HepG2 (cell line): ENCODE data around the gene PXK.

Source experiments
- IRX3 ChIP-seq: sonication (generic); formaldehyde crosslinking; IDR thresholded peaks from 2 replicates; pipeline ENCODE4 v1.8.1; 2023; ENCODE audit warnings: mild to moderate bottlenecking, low read depth, missing genetic modification reagents, borderline replicate concordance
- MAFF ChIP-seq: IDR thresholded peaks from 2 replicates; pipeline ENCODE4 v1.6.1; 2011; ENCODE audit warnings: low read depth, low read length, improper control_type of control experiment
- POLR2A ChIP-seq, 2 experiments: IDR thresholded peaks; 2 replicates each; pipeline ENCODE4 v1.6.1; 2011; ENCODE audit warnings: low read depth in 2 of 2, low read length in 2 of 2, mild to moderate bottlenecking in 1 of 2, moderate library complexity in 1 of 2; ENCODE audit not compliant: insufficient read depth in 1 of 2
- POLR2AphosphoS5 ChIP-seq: IDR thresholded peaks from 2 replicates; pipeline ENCODE4 v1.6.1; 2012; ENCODE audit warnings: low read depth, low read length
- RAD21 ChIP-seq: fragments of 450-650 bp; formaldehyde crosslinking; IDR thresholded peaks from 2 replicates; pipeline ENCODE4 v1.5.0; 2020; ENCODE audit warnings: mild to moderate bottlenecking
- SMC3 ChIP-seq: IDR thresholded peaks from 2 replicates; pipeline ENCODE4 v1.6.1; 2011; ENCODE audit warnings: low read length, improper control_type of control experiment
- SNRNP70 ChIP-seq: fragments of 200-400 bp; formaldehyde crosslinking; IDR thresholded peaks from 2 replicates; pipeline ENCODE4 v1.6.1; 2017; ENCODE audit warnings: mild to moderate bottlenecking, low read depth, low read length, moderate library complexity
- USF2 ChIP-seq, 2 experiments: sonication (generic) in 1 of 2; formaldehyde crosslinking in 1 of 2; IDR thresholded peaks; 2 replicates each; pipeline versions ENCODE4 v1.5.1 to v1.6.1; 2011 to 2020; ENCODE audit warnings: borderline replicate concordance in 1 of 2, low read depth in 1 of 2, low read length in 1 of 2, mild to moderate bottlenecking in 1 of 2, missing genetic modification reagents in 1 of 2, moderate library complexity in 1 of 2
- ZBTB21 ChIP-seq: sonication (generic); formaldehyde crosslinking; IDR thresholded peaks from 2 replicates; pipeline ENCODE4 v1.4.0; 2020; ENCODE audit warnings: missing genetic modification reagents
- ZBTB49 ChIP-seq: sonication (generic); formaldehyde crosslinking; IDR thresholded peaks from 2 replicates; pipeline ENCODE4 v1.4.0; 2020; ENCODE audit warnings: missing genetic modification reagents, borderline replicate concordance
- TF ChIP-seq, protein P1 (sequence below): sonication (generic); formaldehyde crosslinking; IDR thresholded peaks from 2 replicates; pipeline ENCODE4 v1.8.0; 2022; ENCODE audit warnings: mild to moderate bottlenecking, missing genetic modification reagents
- TF ChIP-seq, protein P2 (sequence below): sonication (generic); formaldehyde crosslinking; IDR thresholded peaks from 2 replicates; pipeline ENCODE4 v1.5.0; 2020; ENCODE audit warnings: mild to moderate bottlenecking, missing genetic modification reagents, moderate library complexity

DNA sequence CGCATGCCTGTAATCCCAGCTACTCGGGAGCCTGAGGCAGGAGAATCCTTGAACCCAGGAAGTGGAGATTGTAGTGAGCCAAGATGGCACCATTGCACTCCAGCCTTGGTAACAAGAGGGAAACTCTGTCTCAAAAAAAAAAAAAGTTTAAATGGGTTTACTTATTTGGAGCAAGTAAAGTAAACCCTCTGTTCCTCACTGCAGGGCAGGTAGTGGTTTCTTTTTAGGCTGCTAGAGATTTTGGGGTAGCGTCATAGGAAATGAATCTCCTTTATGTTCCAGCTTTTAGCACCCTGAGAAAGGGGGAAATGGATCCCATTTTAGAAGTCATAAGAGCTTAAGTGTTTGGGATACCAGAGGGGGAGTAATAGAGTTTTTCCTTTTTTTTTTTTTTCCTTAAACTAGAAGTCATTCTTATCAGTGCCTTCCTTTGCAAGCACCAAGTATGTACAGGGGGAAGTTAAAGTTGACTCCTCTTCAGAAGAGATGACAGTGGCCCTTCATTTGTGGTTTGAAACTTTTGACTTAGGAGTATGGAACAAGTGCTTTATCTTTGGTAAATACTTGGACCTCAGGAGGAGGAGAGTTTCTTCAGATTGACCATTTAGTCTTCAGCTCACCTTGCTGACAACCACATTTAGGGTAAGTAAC, 8.0 kb downstream of the PXK start:
- TF ChIP-seq, protein P1, sequence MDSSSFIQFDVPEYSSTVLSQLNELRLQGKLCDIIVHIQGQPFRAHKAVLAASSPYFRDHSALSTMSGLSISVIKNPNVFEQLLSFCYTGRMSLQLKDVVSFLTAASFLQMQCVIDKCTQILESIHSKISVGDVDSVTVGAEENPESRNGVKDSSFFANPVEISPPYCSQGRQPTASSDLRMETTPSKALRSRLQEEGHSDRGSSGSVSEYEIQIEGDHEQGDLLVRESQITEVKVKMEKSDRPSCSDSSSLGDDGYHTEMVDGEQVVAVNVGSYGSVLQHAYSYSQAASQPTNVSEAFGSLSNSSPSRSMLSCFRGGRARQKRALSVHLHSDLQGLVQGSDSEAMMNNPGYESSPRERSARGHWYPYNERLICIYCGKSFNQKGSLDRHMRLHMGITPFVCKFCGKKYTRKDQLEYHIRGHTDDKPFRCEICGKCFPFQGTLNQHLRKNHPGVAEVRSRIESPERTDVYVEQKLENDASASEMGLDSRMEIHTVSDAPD (CRISPR knock-in tag), result no peak
- TF ChIP-seq, protein P2, sequence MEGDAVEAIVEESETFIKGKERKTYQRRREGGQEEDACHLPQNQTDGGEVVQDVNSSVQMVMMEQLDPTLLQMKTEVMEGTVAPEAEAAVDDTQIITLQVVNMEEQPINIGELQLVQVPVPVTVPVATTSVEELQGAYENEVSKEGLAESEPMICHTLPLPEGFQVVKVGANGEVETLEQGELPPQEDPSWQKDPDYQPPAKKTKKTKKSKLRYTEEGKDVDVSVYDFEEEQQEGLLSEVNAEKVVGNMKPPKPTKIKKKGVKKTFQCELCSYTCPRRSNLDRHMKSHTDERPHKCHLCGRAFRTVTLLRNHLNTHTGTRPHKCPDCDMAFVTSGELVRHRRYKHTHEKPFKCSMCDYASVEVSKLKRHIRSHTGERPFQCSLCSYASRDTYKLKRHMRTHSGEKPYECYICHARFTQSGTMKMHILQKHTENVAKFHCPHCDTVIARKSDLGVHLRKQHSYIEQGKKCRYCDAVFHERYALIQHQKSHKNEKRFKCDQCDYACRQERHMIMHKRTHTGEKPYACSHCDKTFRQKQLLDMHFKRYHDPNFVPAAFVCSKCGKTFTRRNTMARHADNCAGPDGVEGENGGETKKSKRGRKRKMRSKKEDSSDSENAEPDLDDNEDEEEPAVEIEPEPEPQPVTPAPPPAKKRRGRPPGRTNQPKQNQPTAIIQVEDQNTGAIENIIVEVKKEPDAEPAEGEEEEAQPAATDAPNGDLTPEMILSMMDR (CRISPR knock-in tag), result no peak
- TF ChIP-seq POLR2A (IDR thresholded peaks at IDR 0.05; ENCODE audit: insufficient read depth in 1 of 2, low read depth in 2 of 2, low read length in 2 of 2) (no peak), MAFF (no peak), RAD21 (no peak), IRX3 (CRISPR knock-in tag) (no peak), POLR2AphosphoS5 (no peak), SMC3 (no peak), ZBTB21 (no peak), SNRNP70 (no peak), ZBTB49 (CRISPR knock-in tag) (no peak), USF2 (IDR thresholded peaks at IDR 0.05; ENCODE audit: low read depth, low read length) (no peak), USF2 (CRISPR knock-in tag; IDR thresholded peaks at IDR 0.05; ENCODE audit: borderline replicate concordance) (no peak)
